ENCODE data around the gene ANKRD31.

ANKRD31 gene

GRCh38 chr5:75062925-75063531, 173.7 kb downstream of the ANKRD31 start:
- TF ChIP-seq, protein P1, sequence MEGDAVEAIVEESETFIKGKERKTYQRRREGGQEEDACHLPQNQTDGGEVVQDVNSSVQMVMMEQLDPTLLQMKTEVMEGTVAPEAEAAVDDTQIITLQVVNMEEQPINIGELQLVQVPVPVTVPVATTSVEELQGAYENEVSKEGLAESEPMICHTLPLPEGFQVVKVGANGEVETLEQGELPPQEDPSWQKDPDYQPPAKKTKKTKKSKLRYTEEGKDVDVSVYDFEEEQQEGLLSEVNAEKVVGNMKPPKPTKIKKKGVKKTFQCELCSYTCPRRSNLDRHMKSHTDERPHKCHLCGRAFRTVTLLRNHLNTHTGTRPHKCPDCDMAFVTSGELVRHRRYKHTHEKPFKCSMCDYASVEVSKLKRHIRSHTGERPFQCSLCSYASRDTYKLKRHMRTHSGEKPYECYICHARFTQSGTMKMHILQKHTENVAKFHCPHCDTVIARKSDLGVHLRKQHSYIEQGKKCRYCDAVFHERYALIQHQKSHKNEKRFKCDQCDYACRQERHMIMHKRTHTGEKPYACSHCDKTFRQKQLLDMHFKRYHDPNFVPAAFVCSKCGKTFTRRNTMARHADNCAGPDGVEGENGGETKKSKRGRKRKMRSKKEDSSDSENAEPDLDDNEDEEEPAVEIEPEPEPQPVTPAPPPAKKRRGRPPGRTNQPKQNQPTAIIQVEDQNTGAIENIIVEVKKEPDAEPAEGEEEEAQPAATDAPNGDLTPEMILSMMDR (IDR thresholded peaks at IDR 0.05; ENCODE audit: insufficient read depth, low read depth, low read length, missing control alignments), result no peak
- DNase-seq (ENCODE audit: low read depth), result no peak
- H3K4me3 ChIP-seq (ENCODE audit: low read length), result no peak overlapping the region

GRCh38 chr5:75059912-75060545, 176.6 kb downstream of the ANKRD31 start:
- no peak overlapping the region for H3K4me3 ChIP-seq (ENCODE audit: low read length)
- TF ChIP-seq, protein P1 (IDR thresholded peaks at IDR 0.05; ENCODE audit: insufficient read depth, low read depth, low read length, missing control alignments), result no peak
- no peak for DNase-seq (ENCODE audit: low read depth)

GRCh38 chr5:75058986-75059535, 177.6 kb downstream of the ANKRD31 start:
- no peak for DNase-seq (ENCODE audit: low read depth)
- no peak overlapping the region for H3K4me3 ChIP-seq (ENCODE audit: low read length)
- TF ChIP-seq, protein P1 (IDR thresholded peaks at IDR 0.05; ENCODE audit: insufficient read depth, low read depth, low read length, missing control alignments), result no peak

GRCh38 chr5:75057561-75057960, 179.1 kb downstream of the ANKRD31 start:
- no peak overlapping the region for H3K4me3 ChIP-seq (ENCODE audit: low read length)
- TF ChIP-seq, protein P1 (IDR thresholded peaks at IDR 0.05; ENCODE audit: insufficient read depth, low read depth, low read length, missing control alignments), result no peak
- DNase-seq (ENCODE audit: low read depth), result no peak

- no peak for DNase-seq (ENCODE audit: low read depth)
- TF ChIP-seq, protein P1 (IDR thresholded peaks at IDR 0.05; ENCODE audit: insufficient read depth, low read depth, low read length, missing control alignments), result no peak
- H3K4me3 ChIP-seq (ENCODE audit: low read length), result no peak overlapping the region
Measured at GRCh38 chr5:75055727-75056144, 180.9 kb downstream of the ANKRD31 start.

GRCh38 chr5:75054134-75054930, 182.3 kb downstream of the ANKRD31 start:
- TF ChIP-seq, protein P1 (IDR thresholded peaks at IDR 0.05; ENCODE audit: insufficient read depth, low read depth, low read length, missing control alignments), result no peak
- H3K4me3 ChIP-seq (ENCODE audit: low read length), result peak overlapping the region; percentile 63
- peak; percentile 48 for DNase-seq (ENCODE audit: low read depth)

Measured in epithelial cell of esophagus (primary cell).